Chondrocyte (in vitro differentiated cells): ENCODE data around the gene ITGA8. TPM values are rescaled to one million over a fixed set of nuclear protein-coding genes. Genes with fewer than 3 reads are reported as not detected.
"Not testable (repeated sequence)": the region's sequence is repeated elsewhere in the genome, so short reads cannot be mapped to it uniquely, and the experiment has no call there.

Experiments
- DNase-seq: peaks from one replicate; pipeline ENCODE4 v3.0.0; 2021; ENCODE audit warnings: mixed read lengths, low spot score
- H3K27ac Mint-ChIP-seq: one replicate; pipeline ENCODE4 v1.8.0; 2021; ENCODE audit warnings: mild to moderate bottlenecking, moderate library complexity, mixed read lengths; ENCODE audit not compliant: unreplicated experiment
- H3K27me3 Mint-ChIP-seq: 2 replicates; pipeline ENCODE4 v1.8.0; 2021; ENCODE audit warnings: low read depth, mixed read lengths
- H3K36me3 Mint-ChIP-seq: 2 replicates; pipeline ENCODE4 v1.8.0; 2021; ENCODE audit warnings: low read depth, mixed read lengths
- H3K4me1 Mint-ChIP-seq: 2 replicates; pipeline ENCODE4 v1.8.0; 2021; ENCODE audit warnings: low read depth, mild to moderate bottlenecking, mixed read lengths
- H3K4me3 Mint-ChIP-seq: one replicate; pipeline ENCODE4 v1.8.0; 2021; ENCODE audit warnings: mild to moderate bottlenecking, moderate library complexity, mixed read lengths; ENCODE audit not compliant: unreplicated experiment
- H3K9me3 Mint-ChIP-seq: 2 replicates; pipeline ENCODE4 v1.8.0; 2021; ENCODE audit warnings: low read depth, mixed read lengths
- CTCF ChIP-seq: fragments of 200-600 bp; sonication (generic); IDR thresholded peaks from 2 replicates; pipeline ENCODE4 v1.5.0; 2021; ENCODE audit warnings: antibody characterized with exemption, mild to moderate bottlenecking, moderate library complexity
- total RNA-seq: library from RNA; stranded (reverse); gene quantifications from 3 replicates; pipeline ENCODE4 v1.2.1, GENCODE V29; 2021

The ITGA8 gene
- total RNA-seq, 1 donor from 2014 or later: 5.6 TPM

DNA sequence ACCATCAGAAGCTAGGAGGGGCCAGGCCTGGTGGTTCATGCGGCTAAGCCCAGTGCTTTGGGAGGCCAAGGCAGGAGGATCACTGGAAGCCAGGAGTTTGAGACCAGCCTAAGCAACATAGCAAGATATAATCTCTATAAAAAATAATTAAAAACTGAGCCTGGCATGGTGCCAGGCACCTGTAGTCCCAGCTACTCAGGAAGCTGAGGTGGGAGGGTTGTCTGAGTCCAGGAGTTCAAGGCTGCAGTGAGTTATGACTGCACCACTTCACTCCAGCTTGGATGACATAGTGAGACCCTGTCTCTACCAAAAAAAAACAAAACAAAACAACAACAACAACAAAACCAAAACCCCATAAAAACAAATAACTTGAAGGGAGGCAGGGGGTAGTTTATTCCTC lies 175.7 kb downstream of the ITGA8 start:
- no peak for TF ChIP-seq CTCF
- Mint-ChIP-seq H3K4me3 (no peak overlapping the region), H3K27me3 (no peaks in the 10 kb centered on the region), H3K4me1 (no peaks in the 10 kb centered on the region), H3K36me3 (no peaks in the 10 kb centered on the region), H3K9me3 (peaks cover 13% of the 10 kb centered on the region), H3K27ac (no peak overlapping the region)
- no peak for DNase-seq

DNA sequence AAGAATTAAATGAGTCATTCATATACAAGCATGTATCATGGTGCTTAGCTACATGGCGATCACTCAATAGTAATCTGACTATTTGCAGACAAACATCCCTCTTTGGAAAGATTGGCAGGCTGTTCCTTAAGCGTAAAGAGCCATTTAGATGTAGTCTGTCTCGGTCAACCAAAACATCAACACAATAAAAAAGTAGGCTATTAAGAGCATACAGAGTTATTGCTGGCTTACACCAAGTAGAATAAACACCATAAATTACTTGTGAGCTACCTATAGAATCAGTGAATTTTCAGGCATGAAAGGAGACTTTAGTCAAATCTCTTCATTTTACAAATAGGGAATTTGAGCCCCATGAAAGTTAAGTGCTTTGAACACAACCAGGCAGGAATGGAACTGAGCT lies 176.9 kb downstream of the ITGA8 start:
- Mint-ChIP-seq H3K27me3 (no peaks in the 10 kb centered on the region), H3K4me1 (no peaks in the 10 kb centered on the region), H3K4me3 (no peak overlapping the region), H3K9me3 (peaks cover 13% of the 10 kb centered on the region), H3K27ac (no peak overlapping the region), H3K36me3 (no peaks in the 10 kb centered on the region)
- TF ChIP-seq CTCF: no peak
- DNase-seq: no peak

GRCh38 chr10:15541376-15541775 lies 178.3 kb downstream of the ITGA8 start:
- H3K9me3 Mint-ChIP-seq: peaks cover 13% of the 10 kb centered on the region
- H3K27me3 Mint-ChIP-seq: no peaks in the 10 kb centered on the region
- no peak overlapping the region for H3K4me3 Mint-ChIP-seq
- no peak for TF ChIP-seq CTCF
- DNase-seq: no peak
- no peak overlapping the region for H3K27ac Mint-ChIP-seq
- no peaks in the 10 kb centered on the region for H3K4me1 Mint-ChIP-seq
- H3K36me3 Mint-ChIP-seq: no peaks in the 10 kb centered on the region

GRCh38 chr10:15540727-15541126 lies 179.0 kb downstream of the ITGA8 start:
- no peaks in the 10 kb centered on the region for H3K36me3 Mint-ChIP-seq
- H3K4me1 Mint-ChIP-seq: no peaks in the 10 kb centered on the region
- H3K27me3 Mint-ChIP-seq: no peaks in the 10 kb centered on the region
- no peak for TF ChIP-seq CTCF
- H3K27ac Mint-ChIP-seq: no peak overlapping the region
- H3K4me3 Mint-ChIP-seq: no peak overlapping the region
- DNase-seq: no peak
- H3K9me3 Mint-ChIP-seq: peaks cover 13% of the 10 kb centered on the region

GRCh38 chr10:15539262-15539661 lies 180.5 kb downstream of the ITGA8 start:
- H3K27me3 Mint-ChIP-seq: no peaks in the 10 kb centered on the region
- H3K4me3 Mint-ChIP-seq: no peak overlapping the region
- no peaks in the 10 kb centered on the region for H3K4me1 Mint-ChIP-seq
- no peak for TF ChIP-seq CTCF
- no peak for DNase-seq
- no peak overlapping the region for H3K27ac Mint-ChIP-seq
- no peaks in the 10 kb centered on the region for H3K36me3 Mint-ChIP-seq
- peaks cover 6% of the 10 kb centered on the region for H3K9me3 Mint-ChIP-seq

DNA sequence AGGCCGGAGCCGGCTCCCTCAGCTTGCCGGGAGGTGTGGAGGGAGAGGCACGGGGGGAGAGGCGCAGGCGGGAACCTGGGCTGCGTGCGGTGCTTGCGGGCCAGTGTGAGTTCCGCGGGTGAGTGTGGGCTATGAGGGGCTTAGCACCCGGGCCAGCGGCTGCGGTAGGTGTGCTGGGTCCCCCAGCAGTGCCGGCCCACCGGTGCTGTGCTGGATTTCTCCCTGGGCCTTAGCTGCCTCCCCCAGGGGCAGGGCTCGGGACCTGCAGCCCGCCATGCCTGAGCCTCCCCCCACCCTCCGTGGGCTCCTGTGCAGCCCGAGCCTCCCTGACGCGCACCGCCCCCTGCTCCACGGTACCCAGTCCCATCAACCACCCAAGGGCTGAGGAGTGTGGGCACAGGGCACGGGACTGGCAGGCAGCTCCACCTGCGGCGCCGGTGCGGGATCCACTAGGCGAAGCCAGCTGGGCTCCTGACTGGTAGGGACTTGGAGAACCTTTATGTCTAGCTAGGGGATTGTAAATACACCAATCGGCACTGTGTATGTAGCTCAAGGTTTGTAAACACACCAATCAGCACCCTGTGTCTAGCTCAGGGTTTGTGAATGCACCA lies 184.7 kb downstream of the ITGA8 start:
- not testable (repeated sequence) for DNase-seq, H3K27ac Mint-ChIP-seq, H3K27me3 Mint-ChIP-seq, H3K4me3 Mint-ChIP-seq, H3K36me3 Mint-ChIP-seq, H3K9me3 Mint-ChIP-seq
- peaks cover 12% of the 10 kb centered on the region for H3K4me1 Mint-ChIP-seq
